ENCODE measurements around the gene DDB1. TPM values are rescaled to one million over a fixed set of nuclear protein-coding genes. Genes with fewer than 3 reads are reported as not detected.

The DDB1 gene
- total and polyA plus RNA-seq, 9 of the 15 experiments (the other 6 are each of a cell fraction or from before 2014, with no cell fraction given) = 172 to 361 (median 266) TPM

DNA sequence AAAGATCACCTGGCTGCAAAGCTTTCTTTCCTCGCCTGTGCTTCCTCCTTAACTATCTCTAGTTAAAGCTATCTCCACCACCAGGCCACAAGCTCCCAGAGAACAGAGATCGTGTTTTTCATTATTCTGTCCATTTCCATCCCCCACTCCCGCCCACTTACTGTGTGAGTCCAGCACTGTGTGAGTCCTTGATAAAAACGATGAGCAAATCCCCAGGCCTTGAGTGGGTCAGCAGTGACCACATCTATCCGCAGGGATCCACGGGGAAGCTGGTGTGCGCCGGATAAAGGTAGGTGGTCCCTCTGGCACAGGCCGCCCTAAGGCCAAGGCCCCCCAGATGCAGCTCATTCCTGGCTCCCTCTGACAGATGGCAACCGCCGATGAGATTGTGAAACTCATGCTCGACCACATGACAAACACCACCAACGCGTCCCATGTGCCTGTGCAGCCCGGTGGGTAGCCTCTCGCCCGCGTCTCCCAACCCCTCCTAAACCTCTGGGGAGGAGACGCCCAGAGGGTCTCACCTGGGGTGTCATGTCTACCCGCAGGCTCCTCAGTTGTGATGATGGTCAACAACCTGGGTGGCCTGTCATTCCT lies 9.4 kb upstream of the DDB1 start (continued):
- TF ChIP-seq CREB3 (tag; conservative IDR thresholded peaks at IDR 0.05; ENCODE audit: low read depth) (peak; percentile 77; the same call in 1 of the 2 replicates), EGR1 (conservative IDR thresholded peaks at IDR 0.05) (peak; percentile 99), ZFPM2 (CRISPR knock-in tag; IDR thresholded peaks at IDR 0.05) (no peak), ZNF830 (CRISPR knock-in tag; IDR thresholded peaks at IDR 0.05) (no peak), SIRT6 (IDR thresholded peaks at IDR 0.05; ENCODE audit: low read depth, low read length) (no peak), HOMEZ (CRISPR knock-in tag; IDR thresholded peaks at IDR 0.05) (no peak), MECOM (CRISPR knock-in tag; IDR thresholded peaks at IDR 0.05) (no peak), RB1 (IDR thresholded peaks at IDR 0.05; ENCODE audit: low read depth) (no peak), NBN (IDR thresholded peaks at IDR 0.05; ENCODE audit: low read depth) (no peak), NCOA2 (IDR thresholded peaks at IDR 0.05; ENCODE audit: partially characterized antibody in 2 of 2) (no peak), ZNF263 (CRISPR knock-in tag; IDR thresholded peaks at IDR 0.05; ENCODE audit: borderline replicate concordance) (no peak), ZNF232 (CRISPR knock-in tag; IDR thresholded peaks at IDR 0.05) (no peak), PHF8 (IDR thresholded peaks at IDR 0.05; ENCODE audit: borderline replicate concordance, low read length) (no peak), NFYB (IDR thresholded peaks at IDR 0.05; ENCODE audit: extremely low read depth, insufficient read length) (no peak), SUPT5H (IDR thresholded peaks at IDR 0.05) (no peak), SMARCE1 (IDR thresholded peaks at IDR 0.05) (peak; percentile 79; the same call in 1 of the 2 replicates), ZNF436 (CRISPR knock-in tag; IDR thresholded peaks at IDR 0.05) (no peak), GATA2 (CRISPR knock-in tag; IDR thresholded peaks at IDR 0.05) (peak; percentile 79)
- TF ChIP-seq, protein P1, sequence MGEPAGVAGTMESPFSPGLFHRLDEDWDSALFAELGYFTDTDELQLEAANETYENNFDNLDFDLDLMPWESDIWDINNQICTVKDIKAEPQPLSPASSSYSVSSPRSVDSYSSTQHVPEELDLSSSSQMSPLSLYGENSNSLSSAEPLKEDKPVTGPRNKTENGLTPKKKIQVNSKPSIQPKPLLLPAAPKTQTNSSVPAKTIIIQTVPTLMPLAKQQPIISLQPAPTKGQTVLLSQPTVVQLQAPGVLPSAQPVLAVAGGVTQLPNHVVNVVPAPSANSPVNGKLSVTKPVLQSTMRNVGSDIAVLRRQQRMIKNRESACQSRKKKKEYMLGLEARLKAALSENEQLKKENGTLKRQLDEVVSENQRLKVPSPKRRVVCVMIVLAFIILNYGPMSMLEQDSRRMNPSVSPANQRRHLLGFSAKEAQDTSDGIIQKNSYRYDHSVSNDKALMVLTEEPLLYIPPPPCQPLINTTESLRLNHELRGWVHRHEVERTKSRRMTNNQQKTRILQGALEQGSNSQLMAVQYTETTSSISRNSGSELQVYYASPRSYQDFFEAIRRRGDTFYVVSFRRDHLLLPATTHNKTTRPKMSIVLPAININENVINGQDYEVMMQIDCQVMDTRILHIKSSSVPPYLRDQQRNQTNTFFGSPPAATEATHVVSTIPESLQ (CRISPR knock-in tag; IDR thresholded peaks at IDR 0.05) = no peak
- TF ChIP-seq, protein P2, sequence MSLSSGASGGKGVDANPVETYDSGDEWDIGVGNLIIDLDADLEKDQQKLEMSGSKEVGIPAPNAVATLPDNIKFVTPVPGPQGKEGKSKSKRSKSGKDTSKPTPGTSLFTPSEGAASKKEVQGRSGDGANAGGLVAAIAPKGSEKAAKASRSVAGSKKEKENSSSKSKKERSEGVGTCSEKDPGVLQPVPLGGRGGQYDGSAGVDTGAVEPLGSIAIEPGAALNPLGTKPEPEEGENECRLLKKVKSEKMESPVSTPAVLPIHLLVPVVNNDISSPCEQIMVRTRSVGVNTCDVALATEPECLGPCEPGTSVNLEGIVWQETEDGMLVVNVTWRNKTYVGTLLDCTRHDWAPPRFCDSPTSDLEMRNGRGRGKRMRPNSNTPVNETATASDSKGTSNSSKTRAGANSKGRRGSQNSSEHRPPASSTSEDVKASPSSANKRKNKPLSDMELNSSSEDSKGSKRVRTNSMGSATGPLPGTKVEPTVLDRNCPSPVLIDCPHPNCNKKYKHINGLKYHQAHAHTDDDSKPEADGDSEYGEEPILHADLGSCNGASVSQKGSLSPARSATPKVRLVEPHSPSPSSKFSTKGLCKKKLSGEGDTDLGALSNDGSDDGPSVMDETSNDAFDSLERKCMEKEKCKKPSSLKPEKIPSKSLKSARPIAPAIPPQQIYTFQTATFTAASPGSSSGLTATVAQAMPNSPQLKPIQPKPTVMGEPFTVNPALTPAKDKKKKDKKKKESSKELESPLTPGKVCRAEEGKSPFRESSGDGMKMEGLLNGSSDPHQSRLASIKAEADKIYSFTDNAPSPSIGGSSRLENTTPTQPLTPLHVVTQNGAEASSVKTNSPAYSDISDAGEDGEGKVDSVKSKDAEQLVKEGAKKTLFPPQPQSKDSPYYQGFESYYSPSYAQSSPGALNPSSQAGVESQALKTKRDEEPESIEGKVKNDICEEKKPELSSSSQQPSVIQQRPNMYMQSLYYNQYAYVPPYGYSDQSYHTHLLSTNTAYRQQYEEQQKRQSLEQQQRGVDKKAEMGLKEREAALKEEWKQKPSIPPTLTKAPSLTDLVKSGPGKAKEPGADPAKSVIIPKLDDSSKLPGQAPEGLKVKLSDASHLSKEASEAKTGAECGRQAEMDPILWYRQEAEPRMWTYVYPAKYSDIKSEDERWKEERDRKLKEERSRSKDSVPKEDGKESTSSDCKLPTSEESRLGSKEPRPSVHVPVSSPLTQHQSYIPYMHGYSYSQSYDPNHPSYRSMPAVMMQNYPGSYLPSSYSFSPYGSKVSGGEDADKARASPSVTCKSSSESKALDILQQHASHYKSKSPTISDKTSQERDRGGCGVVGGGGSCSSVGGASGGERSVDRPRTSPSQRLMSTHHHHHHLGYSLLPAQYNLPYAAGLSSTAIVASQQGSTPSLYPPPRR (CRISPR knock-in tag; IDR thresholded peaks at IDR 0.05; ENCODE audit: borderline replicate concordance) = no peak; the same call in 1 of the 2 replicates
